Glutamatergic neuron (in vitro differentiated cells): Measurements from ENCODE around the gene FAM161A. TPM values are rescaled to one million over a fixed set of nuclear protein-coding genes. Genes with fewer than 3 reads are reported as not detected.
"Not testable (repeated sequence)": the region's sequence is repeated elsewhere in the genome, so short reads cannot be mapped to it uniquely, and the experiment has no call there.

Source experiments
- DNase-seq: peaks from one replicate; pipeline ENCODE4 v3.0.0; 2022
- H3K27ac Mint-ChIP-seq: one replicate; pipeline ENCODE4 v1.8.0; 2020; ENCODE audit warnings: mild to moderate bottlenecking, mixed read lengths, inconsistent platforms; ENCODE audit not compliant: unreplicated experiment
- H3K27me3 Mint-ChIP-seq: one replicate; pipeline ENCODE4 v1.8.0; 2020; ENCODE audit warnings: mild to moderate bottlenecking, moderate library complexity, mixed read lengths, inconsistent platforms; ENCODE audit not compliant: unreplicated experiment
- H3K36me3 Mint-ChIP-seq: one replicate; pipeline ENCODE4 v1.8.0; 2020; ENCODE audit warnings: mild to moderate bottlenecking, mixed read lengths, inconsistent platforms; ENCODE audit not compliant: unreplicated experiment
- H3K4me1 Mint-ChIP-seq: one replicate; pipeline ENCODE4 v1.8.0; 2020; ENCODE audit warnings: mild to moderate bottlenecking, low read depth, mixed read lengths, inconsistent platforms; ENCODE audit not compliant: unreplicated experiment
- H3K4me3 Mint-ChIP-seq: one replicate; pipeline ENCODE4 v1.8.0; 2020; ENCODE audit warnings: mild to moderate bottlenecking, mixed read lengths, inconsistent platforms; ENCODE audit not compliant: unreplicated experiment
- H3K9me3 Mint-ChIP-seq: one replicate; pipeline ENCODE4 v1.8.0; 2020; ENCODE audit warnings: mild to moderate bottlenecking, moderate library complexity, mixed read lengths, inconsistent platforms; ENCODE audit not compliant: unreplicated experiment
- total RNA-seq: library from RNA; stranded (reverse); fragmentation: NEBNext Ultra II Directional; extraction: Animal tissue kit (Norgen Biotek cat#: 25700); gene quantifications from one replicate; pipeline ENCODE4 v1.2.1, GENCODE V29; 2021; ENCODE audit not compliant: unreplicated experiment
- TF ChIP-seq, protein P1 (sequence below): fragments of 200-600 bp; sonication (generic); IDR thresholded peaks from one replicate; pipeline ENCODE4 v1.5.0; 2021; ENCODE audit not compliant: partially characterized antibody, unreplicated experiment

FAM161A gene
- total RNA-seq, 1 donor from 2014 or later, result 13.4 TPM

DNA sequence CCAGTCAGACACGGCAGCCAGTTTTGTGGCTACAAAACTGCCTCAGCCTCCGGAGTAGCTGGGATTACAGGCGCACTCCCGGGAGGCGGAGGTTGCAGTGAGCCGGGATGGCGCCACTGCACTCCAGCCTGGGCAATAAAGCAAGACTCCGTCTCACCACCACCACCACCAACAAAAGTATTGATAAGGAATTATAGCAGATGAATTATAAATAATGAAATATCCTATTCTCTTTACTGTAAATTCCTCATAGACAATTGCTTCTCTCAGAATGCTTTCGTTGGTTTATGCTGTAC, 1.4 kb upstream of the FAM161A start:
- peak; percentile 60 for DNase-seq
- Mint-ChIP-seq H3K27ac (peak overlapping the region; percentile 98), H3K27me3 (peaks cover 3% of the 10 kb centered on the region), H3K4me1 (peaks cover 2% of the 10 kb centered on the region), H3K4me3 (peak overlapping the region; percentile 96), H3K9me3 (peaks cover 6% of the 10 kb centered on the region), H3K36me3 (no peaks in the 10 kb centered on the region)
- TF ChIP-seq, protein P1, sequence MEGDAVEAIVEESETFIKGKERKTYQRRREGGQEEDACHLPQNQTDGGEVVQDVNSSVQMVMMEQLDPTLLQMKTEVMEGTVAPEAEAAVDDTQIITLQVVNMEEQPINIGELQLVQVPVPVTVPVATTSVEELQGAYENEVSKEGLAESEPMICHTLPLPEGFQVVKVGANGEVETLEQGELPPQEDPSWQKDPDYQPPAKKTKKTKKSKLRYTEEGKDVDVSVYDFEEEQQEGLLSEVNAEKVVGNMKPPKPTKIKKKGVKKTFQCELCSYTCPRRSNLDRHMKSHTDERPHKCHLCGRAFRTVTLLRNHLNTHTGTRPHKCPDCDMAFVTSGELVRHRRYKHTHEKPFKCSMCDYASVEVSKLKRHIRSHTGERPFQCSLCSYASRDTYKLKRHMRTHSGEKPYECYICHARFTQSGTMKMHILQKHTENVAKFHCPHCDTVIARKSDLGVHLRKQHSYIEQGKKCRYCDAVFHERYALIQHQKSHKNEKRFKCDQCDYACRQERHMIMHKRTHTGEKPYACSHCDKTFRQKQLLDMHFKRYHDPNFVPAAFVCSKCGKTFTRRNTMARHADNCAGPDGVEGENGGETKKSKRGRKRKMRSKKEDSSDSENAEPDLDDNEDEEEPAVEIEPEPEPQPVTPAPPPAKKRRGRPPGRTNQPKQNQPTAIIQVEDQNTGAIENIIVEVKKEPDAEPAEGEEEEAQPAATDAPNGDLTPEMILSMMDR, result no peak

DNA sequence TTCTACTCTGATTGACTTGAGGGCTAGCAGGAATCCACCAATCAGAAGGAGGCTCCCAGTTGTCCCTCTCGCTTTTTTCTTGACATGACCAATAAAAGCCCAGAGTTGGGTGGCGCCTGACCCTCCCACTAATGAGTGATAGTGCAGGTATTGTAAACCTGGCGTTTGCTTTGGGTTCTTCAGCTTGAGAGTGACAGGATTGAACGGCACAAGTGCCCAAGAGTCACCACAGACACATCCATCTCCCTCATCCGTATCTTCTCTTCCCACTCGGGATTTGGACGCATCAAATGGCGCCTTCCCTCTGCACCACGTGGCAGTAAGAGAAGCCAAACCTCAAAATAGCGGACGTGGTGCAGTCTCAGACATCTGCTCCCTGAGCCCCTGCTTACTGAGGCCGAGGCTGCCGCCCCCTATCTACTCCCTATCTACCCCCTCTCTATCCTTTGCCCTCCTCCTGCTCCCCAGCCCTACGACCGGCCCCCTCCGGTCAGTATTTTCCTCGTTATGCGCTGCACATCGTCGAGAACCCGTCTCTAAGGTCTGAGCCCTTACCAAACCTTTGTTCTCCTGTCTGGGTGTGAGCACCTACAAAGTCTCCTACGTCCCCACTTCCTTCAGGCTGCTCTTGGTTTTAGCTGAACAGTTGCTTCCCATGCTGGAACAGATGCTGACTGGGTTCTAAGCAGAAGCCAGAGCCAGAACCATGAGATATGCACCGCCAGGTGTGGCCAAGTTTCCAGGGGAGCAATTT, 881 bp upstream of the FAM161A start:
- TF ChIP-seq, protein P1, result no peak
- peaks cover 3% of the 10 kb centered on the region for H3K27me3 Mint-ChIP-seq

DNA sequence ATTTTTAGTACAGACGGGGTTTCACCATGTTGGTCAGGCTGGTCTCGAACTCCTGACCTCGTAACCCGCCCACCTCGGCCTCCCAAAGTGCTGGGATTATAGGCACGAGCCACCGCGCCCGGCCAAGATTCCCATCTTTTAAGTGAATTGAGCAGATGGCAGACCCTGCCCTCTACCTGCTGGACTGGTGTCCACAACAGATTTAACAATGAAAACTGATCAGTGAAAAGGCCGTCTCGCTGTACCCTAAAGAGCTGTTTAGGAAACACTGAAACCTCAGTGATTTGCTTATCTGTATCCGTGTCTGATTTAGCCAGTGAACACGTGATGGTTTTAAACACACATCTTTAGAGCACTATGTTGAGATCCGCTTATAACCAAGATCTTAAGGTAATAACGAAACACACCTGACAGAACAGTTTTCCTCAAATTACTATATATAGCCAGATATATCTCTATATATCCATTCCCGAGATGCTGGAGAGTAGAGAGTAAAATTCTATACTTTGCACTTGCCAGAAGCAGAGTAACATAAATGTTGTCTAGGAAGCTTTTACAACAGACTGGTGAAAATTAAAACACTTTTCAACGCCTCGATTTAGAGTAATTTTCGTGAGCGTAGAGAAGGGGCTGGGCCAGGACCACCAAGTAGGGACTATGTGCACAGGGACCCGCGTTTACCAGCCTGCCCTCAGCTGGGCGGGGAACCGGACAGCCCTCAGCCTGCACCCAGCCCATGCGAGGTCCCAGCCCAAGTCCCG, 594 bp downstream of the FAM161A start:
- TF ChIP-seq, protein P1, result no peak
- no peak for DNase-seq
- Mint-ChIP-seq H3K9me3 (peaks cover 6% of the 10 kb centered on the region), H3K27ac (peak overlapping the region; percentile 90), H3K4me3 (peak overlapping the region; percentile 96), H3K36me3 (no peaks in the 10 kb centered on the region), H3K4me1 (peaks cover 2% of the 10 kb centered on the region), H3K27me3 (peaks cover 3% of the 10 kb centered on the region)

More for the DNA sequence above, 881 bp upstream of the FAM161A start:
- Mint-ChIP-seq H3K4me1 (peaks cover 2% of the 10 kb centered on the region), H3K4me3 (peak overlapping the region; percentile 96), H3K36me3 (no peaks in the 10 kb centered on the region), H3K27ac (peak overlapping the region; percentile 98), H3K9me3 (peaks cover 6% of the 10 kb centered on the region)
- peak; percentile 83 for DNase-seq

DNA sequence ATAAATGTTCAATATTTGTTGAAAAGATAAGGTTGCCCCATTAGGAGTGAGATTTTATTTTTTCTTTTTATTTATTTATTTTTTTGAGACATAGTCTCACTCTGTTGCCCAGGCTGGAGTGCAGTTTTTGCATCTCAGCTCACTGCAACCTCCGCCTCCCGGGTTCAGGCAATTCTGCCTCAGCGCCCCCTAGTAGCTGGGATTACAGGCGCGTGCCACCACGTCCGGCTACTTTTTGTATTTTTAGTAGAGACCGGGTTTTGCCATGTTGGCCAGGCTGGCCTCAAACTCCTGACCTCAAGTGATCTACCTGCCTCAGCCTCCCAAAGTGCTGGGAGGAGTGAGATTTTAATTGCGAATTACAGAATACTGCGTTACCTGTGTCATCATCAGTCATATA, 2.6 kb downstream of the FAM161A start:
- H3K4me3 Mint-ChIP-seq, DNase-seq, H3K9me3 Mint-ChIP-seq, H3K27ac Mint-ChIP-seq, H3K36me3 Mint-ChIP-seq, H3K4me1 Mint-ChIP-seq, H3K27me3 Mint-ChIP-seq: not testable (repeated sequence)

DNA sequence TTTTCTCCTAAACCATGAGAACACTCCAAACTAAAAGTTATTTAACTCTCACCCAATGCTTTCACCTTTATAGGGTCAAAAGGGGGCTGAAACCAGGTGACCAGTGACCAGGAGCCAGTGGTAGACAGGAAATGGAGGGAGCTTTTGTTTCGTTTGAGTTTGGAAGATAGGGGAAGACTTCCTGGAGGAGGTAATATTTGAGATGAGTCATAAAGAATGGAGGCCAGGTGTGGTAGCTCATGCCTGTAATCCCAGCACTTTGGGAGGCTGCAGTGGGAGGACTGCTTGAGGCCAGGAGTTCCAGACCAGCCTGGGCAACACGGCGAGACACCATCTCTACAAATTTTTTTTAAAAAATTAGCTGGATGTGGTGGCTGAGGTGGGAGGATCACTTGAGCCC, 8.5 kb downstream of the FAM161A start:
- no peak for DNase-seq
- TF ChIP-seq, protein P1, result no peak
- Mint-ChIP-seq H3K4me1 (no peaks in the 10 kb centered on the region), H3K27me3 (no peaks in the 10 kb centered on the region), H3K4me3 (no peak overlapping the region), H3K27ac (no peak overlapping the region), H3K9me3 (no peaks in the 10 kb centered on the region), H3K36me3 (no peaks in the 10 kb centered on the region)
